NCI-H748 (cell line): ENCODE data around the gene HOXA13.
A peak's percentile ranks its signal among the peaks of the same experiment; 100 is the strongest.

Experiments used
- DNase-seq: peaks from one replicate; lab custom pipeline; 2025; ENCODE audit not compliant: unreplicated experiment; lab: John Stamatoyannopoulos, UW

Gene HOXA13

DNA sequence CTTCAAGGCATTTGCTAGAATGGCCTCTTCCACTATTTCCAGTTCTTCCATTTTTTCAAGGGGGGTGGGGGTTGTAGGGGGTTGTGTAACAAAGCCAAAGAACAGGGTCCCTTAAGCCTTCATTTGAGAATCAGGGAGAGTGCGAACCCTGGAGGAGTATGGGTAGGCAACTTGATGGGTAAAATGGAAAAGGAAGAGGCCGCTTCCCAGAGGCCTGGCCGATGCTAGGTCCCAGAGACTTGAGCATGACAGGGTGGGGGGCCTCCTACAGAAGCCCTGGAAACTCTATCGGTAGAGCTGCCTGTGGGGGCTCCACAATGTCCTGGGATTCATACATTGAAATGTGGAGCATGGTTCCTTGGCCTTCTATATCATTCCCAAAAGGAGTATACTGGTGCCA is 9.1 kb upstream of the HOXA13 start:
- DNase-seq: no peak

DNA sequence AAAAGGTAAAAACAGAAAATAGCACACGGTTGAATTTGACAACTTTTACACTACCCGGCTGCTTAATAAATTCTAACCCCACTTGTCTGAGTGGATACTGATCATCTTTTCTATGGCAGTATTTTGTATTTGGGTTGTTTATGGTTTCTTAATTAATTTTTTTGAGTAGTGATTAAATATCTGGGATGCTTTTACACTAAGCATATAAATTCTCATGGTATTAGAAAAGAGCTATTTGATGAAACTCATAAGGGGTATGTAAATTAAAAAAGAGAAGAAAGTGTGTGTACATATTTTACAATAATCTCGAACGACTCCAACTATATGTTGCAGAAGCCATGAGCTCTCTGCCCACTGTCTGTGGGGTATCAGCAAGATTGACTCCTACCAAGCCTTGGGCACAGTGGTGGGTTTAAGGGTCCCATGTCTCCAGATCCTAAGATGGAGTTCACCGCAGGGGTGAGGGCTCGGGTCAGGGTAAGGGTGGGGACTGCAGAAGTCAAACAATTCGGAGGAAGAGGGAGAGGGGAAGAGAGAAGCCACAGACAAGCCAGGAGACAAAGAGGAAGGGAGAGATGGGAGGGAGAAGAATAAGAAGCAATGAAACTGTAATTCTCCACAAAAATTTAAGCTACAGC is 7.6 kb upstream of the HOXA13 start:
- DNase-seq: no peak

DNA sequence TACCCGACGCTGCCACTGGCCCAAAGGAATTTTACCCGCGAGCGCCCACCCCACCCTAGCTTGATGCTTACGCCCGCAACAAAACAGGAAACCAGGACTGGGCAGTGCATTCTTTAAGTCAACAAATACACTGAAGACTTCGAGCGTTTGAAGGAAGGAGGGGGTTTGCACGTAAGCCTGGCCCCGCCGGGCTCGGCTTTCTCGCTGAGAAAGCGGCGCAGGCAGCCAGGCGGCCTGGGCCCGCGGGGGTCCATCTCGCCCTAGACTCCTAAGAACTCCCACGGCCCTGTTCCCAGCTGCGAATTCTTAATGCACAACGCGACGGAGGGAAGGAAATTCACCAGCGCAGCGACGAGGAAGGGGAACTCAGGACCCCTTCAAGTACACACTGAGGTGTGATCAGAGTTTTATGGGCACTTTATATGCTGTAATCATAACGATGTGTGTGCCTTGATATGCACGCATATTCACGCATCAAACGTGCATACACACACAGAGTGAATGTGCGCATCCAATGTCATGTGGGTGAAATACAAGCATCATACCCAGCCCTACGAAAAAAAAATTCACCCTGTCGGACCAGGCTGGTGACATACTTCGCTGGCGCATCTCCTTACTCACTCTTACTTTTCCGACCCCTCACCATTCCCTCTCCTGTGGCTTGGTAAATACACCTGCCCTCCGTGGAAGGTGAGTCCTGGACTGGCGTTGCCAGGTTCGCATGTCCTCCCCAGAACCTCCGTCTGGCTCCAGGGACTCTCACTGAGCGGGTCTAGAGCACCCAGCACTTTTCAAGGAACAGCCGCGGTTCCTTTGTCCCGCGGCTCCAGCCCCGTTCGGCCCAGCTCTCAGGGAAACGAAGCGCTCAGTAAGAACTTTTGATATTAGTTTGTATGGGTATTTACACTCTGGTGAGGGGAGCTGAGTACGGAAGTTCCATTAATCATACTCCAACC is 5.7 kb upstream of the HOXA13 start:
- no peak for DNase-seq

DNA sequence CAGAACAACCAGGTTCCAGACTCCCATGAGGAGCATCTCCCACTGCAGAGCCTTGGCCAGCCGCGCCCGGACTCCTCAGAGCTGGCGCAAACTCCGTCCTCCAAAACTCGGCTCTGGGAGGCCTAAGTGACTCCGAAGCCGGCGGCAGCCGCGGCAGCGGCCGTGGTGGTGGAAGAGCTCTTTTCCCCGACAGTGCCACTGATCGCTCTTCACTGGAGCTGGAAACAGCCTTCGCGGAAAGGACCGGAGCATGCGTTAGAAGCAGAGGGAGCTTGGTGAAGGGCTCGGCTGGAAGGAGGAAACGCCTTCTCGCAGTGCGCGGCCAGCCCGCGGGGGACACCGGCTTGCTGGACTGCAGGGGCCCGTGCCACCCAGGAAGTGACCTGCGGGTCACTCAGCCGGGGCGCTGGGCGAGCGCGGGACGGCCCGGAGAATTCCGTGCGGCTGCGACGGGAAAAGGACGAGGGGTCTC is 5.0 kb upstream of the HOXA13 start:
- DNase-seq: no peak

DNA sequence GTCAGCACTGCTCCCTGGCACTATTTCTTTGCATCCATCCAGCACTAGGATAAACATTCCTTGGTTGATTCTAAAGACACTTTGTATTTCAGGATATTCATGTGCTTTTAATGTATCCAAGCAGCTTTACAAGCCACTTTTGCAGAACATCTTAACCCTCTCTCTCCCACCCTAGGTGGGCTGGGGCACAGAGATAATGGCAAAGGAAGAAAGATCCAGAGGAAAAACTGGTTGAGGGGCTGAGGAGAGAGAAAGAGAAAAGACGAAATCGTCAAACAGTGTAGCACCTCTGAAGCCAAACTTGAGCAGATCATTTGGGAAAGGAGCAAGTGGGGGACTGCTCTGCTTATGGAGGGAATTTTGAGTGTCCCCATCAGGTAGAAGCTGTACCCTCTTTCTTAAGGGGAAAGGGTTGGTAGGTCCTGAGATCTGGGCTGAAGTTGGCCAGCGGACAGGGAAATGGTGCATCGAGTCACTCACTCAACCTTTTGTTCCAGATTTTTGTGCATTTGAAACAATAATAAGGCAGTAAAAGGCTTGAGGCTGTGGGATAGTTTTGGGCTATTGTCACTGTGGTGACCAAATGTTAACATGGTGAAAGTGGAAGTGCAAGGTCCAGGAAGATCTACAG is 4.2 kb upstream of the HOXA13 start:
- DNase-seq: no peak

DNA sequence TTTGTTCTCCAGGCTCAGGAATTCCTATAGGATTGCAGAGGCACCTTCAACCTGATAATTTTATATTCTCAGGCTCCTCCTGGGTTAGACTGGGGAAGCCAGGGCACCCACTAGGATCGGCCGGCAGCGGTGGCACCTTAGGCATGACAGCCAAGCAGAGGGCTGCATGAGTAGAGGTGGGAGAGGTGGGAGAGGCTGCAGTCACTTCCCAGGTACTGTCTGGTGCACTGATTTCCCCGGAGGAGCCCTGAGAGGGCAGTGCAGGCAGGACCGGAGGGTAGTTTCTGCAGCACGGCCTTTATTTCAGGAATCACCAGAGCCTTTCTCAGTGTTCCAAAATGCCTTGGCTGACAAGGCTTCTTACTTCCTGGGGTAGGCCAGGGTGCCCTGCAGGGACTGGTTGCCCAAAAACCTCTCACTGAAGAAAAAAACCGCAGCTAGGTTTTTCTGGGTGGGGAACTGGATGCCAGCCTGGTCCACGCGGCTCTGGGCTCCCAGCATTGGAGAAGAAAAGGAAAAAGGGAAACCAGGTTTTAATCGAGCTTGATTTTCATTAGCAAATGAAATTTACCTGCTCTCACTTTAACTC is 3.6 kb upstream of the HOXA13 start:
- no peak for DNase-seq

DNA sequence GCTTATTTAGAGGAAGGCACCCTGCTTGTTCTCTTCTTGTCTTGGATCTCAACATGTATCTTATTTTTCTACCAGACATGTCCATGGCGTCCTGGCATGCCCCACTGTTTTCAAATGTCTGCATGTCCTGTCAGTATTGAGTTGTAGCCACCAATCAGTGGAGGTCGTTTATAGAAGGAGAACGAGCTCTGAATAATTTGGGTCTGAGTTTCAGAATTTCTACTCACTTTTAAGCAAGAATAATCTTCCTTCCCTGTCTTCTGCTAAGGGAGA is 2.9 kb upstream of the HOXA13 start:
- no peak for DNase-seq

DNA sequence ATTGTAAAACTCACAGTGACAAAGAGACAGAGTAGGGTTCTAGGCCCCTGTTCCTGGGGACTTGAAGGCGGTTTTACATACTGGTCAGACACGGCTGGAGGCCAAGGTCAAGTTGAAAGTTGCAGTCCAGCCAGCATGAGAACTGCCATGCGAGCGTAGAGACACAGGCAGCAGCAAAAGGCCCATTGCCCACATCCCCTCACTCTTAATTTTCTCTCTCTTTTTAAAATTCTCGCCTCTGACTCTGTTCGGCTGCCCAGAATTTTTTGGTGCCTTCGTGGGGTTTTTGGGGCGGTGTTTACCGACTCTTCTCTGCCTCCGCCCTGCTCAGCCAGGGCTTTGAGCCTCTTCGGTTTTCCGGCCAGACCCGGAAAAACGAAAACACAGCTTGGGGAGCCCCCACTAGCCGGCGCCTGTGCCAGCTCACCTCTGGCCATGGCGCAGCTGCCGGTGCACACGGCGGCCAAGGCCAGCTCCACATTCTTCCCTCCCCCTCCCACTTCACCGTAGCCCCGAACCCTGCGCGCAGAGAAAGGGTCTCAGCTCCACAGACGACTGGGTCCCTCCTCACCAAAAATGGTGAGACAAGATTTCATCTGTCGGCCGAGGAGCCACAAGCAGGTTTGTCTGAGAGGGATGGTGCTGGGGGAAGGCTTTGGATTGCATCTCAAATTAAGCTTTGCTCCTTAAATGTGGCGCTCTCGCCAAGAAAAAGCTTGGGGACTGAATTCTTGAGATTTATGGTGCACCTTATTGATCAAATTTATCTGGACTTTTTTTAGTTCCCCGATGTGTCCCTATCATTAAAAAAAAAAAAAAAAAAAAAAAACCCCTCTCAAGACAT is 2.3 kb upstream of the HOXA13 start:
- DNase-seq: no peak

DNA sequence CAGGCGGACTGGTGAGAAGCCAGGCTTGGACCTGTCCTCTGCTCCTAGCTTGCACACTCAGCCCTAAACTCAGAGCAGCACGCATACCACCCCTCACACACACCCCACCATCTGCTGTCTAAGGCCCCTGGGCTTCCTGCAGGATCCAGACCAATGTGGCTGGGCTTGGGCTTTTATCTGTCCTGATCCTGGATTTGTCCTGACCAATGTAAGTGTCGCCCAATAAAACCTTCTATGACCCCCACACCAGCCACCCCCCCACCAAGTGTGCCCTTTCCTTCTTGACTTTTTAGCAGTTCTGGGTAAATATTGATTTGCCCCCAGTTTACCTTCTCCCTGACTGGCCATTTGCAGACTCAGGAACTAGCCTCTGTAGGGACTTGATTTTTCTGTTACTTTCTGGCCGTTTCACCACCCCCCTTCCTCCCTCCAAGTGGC is 1.7 kb upstream of the HOXA13 start:
- no peak for DNase-seq

DNA sequence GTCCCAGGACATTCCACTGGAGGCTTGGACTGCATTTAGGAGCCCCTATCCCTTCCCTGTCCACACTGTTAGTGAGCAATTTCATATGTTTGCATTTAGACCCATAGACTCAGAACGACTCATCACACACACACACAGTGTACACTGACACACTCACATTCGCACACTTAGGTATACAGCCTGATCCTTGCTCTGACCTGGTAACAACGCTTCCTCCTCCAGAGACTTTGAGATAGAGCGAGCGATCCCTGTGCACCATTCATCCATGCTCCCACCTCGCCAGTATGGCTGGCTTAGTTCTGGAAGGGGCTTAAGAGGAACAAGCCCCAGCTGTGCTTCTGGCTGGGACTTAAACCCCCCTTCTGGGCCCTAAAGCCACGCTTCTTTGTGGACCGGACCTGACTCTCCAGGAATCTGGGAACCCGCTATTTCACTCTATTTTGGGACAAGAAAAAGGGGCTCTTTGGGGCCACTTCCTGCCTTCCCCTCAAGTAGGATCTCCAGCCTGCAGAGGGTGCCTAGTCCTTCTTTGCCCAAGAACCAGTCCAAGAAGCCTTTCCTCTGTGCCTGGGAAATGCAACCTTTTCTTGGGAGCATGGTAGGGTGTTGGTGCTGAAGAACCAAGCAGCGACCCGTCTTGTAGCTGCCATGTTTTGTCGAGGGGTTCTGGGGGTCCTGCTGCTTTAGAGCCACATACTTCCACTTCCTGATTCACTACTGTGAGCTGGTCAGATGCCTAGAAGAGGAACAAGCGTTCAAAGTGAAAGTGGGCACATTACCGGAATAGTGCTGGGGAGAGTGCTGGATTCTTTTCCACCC is 1.1 kb upstream of the HOXA13 start:
- peak; percentile 35 for DNase-seq

DNA sequence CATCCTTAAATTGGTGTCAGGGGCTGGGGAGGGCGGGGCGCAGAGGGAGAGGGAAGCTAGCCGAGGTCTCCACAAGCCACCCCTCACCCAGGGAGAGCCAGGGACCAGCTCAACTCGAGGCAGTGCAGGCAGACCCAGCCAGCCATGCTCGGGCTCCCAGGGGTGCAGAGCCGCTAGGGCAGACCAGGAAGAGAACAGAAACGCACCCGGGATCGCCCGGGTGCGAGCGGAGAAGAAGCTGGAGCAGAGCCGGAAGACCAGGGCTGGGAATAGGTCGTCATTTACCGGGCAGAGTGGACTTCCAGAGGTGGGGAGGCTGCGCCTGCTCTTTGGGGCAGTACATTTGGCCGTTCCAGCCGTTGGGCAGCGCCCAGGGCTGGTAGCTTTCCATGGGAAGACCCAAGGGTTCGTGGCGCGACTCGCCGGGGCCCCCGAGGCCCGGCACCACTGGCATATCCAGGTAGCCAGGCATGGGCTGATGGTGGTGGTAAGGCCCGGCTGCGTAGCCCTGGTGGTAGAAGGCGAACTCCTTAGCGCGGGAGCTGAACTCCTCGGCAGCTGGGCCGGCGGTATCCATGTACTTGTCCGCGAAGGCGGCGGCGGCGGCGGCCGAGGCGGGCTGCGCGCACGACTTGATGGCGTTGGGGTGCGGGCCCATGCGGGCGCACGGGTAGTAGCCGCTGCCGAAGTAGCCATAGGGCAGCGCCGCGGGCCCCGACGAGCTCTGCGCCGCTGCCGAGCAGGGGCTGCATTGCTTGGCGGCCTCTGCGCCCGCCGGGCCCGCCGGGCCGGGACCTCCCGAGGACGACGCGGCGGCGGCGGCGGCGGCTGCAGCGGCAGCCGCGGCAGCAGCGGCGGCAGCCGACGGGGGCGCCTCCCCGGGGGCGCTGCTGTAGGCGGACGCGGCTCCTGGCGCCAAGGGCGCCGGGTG is 755 bp downstream of the HOXA13 start:
- DNase-seq: peak; percentile 68

DNA sequence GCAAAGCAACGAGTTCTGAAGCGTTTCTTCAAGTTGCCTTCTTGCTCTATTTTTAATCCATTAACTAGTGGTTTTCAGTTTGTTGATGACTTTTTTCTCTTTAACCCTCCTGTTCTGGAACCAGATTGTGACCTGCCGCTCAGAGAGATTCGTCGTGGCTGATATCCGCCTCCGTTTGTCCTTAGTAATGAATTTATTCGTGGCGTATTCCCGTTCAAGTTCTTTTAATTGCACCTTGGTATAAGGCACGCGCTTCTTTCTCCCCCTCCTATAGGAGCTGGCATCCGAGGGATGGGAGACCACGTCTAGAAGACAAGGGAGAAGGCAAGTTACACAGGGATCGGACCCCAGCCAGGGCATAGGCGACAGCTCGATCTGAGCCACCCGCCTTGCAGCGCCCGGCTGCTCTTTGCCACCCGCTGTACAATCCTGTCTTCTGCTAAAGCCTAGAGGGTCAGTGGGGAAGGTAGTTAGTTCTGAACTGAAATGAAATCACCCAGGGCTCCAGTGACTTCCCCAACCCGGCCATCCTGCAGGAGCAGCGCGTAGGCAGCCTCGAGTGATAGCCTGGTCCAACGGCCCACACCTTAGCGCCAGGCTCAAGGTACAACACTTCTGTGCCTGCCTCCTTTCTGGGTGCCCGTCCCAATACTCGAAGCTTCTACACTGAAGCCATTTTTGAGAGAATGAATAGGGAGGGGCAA is 1.6 kb downstream of the HOXA13 start:
- DNase-seq: peak; percentile 50

DNA sequence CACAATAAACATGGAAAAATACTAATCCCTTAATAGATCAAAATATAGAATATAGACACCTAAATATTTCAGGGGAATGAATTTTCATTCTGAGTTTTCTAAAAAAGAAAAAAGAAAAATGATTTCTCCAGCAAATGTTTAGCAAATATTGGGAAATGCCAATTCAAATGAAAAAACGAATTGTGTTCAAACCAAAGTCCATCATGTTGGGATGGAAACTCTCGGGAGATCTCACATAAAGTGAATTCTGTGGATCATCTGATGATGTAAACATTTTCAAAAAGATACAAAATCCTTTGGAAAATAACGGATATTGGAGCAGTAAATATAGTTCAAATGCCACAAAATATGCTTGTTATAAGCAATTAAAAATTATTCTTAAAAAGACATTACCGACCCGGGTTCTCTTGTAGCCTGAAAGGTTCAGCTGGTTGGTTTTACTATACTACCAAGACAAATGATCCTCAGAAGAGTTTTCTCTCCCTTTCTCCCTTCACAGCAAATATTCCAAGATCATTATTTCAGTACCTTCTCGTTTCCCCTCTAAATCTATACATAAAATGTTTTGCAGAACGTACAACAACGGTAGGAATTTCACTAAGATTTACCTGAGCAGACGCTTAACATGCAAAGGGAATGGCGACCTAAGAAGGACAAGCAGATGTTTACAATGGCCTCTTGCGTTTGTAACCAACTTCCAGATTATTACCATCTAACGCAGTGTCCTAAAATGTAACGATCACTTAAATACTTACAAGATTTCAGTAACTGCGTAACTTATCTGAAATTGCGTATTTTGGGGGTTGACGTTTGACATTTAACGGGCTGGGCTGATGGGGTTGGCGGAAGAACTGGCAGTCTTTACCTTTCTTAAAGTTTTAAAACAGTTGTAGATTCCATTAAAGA is 2.5 kb downstream of the HOXA13 start:
- peak; percentile 11 for DNase-seq

DNA sequence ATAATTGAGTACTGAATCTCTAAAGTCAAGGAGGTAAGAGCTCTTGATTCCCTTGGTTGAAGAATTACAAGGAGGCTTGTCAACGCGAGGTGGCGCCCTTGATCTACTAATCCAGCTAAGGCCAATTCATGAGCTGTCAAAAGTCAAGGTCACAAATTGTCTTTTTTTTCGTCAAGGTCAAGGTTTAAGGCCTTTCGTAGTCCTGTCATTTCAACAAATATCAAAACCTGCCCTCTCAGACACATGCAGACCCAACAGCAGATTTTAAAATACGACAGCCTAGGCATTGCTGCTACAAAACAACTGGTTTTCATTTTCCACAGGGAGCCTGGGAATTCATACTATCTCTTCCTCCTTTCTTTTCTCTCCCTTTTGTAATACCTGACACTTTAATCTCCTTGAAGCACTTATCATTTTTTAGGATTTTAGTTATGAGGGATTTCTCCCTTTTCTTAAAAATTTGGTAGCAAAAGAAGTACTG is 3.6 kb downstream of the HOXA13 start:
- DNase-seq: peak; percentile 71

DNA sequence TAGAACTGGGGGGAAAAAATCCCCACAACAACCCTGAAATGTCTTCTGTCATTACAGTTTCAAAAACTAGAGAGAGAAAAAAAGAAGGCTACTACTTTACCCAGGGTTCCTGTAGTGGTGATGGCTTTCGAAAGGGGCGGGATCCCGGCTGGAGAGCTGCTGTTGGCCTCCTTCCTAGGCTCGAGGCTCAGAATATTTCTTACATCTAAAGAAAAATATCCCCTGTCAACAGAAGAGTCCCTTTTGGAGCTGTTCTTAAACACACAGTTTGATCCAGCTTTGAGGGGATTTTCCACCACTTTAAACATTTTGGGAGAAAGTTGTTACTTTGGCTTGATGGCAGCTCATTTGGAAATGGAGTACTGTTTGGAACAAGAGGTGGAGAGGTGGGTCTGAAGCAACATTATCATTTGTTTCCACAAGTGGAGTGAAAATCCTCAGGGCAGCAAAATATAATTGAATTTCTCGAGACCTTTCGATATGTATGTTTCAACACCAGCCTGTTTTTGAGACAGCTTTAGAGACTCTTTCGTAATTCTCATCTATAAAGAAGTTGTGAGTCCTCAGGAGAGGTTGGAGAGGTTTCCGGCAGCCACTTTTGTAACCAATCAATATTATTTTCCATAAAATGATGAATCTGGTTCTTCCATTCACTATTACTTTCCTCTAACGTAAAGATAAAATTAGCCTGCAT is 5.1 kb downstream of the HOXA13 start:
- DNase-seq: no peak

DNA sequence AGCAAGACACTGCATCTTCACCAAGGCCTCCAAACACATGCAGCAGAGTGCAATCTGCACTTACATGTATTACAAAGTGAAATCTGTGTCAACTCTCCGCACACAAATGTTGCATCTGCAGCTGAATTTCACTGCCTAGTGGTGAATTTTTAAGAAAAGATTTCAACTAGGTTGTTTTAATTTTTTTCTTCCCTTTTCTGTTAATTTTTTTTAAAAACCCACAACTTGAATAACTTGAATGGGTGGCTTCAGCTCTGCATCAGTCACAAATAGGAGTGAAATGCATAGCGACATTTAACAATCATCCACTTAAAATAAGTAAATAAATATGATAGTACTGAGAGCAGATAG is 5.9 kb downstream of the HOXA13 start:
- no peak for DNase-seq
